Tibial nerve (tissue), 3 donors: ENCODE results near the gene ZNF805.

ENCODE experiments used
- CTCF ChIP-seq, 5 experiments: fragments of 200-600 bp in 3 of 5; fragments of 450-650 bp in 2 of 5; sonication (generic) in 3 of 5; IDR thresholded peaks; one replicate each; pipeline ENCODE4 v1.5.1; 2016 to 2019; ENCODE audit warnings: antibody characterized with exemption in 5 of 5, mild to moderate bottlenecking in 3 of 5, moderate library complexity in 2 of 5
- POLR2A ChIP-seq, 2 donors: fragments of 450-650 bp; IDR thresholded peaks; one replicate each; pipeline ENCODE4 v1.6.1; 2017; ENCODE audit warnings: antibody characterized with exemption in 2 of 2, mild to moderate bottlenecking in 2 of 2, moderate library complexity in 2 of 2

- TF ChIP-seq CTCF (IDR thresholded peaks at IDR 0.05) = no peak
- no peak for TF ChIP-seq POLR2A (IDR thresholded peaks at IDR 0.05)
Measured at GRCh38 chr19:57202160-57202559, 38.3 kb upstream of the ZNF805 start.
